Fibroblast of villous mesenchyme (primary cell): ENCODE data around the gene PCNX1. TPM values are rescaled to one million over a fixed set of nuclear protein-coding genes. Genes with fewer than 3 reads are reported as not detected.

ENCODE experiments used
- DNase-seq: peaks from one replicate; pipeline ENCODE4 v3.0.0-alpha.2; 2010; ENCODE audit warnings: low read depth
- H3K4me3 ChIP-seq: 2 replicates; pipeline ENCODE4 v1.5.1; 2011; ENCODE audit warnings: low read depth, mild to moderate bottlenecking, low read length
- CTCF ChIP-seq: IDR thresholded peaks from 2 replicates; pipeline ENCODE4 v1.5.1; 2012; ENCODE audit warnings: low read depth, mild to moderate bottlenecking, low read length; ENCODE audit not compliant: insufficient read depth
- total RNA-seq: library from RNA; depleted of rRNA; stranded (reverse); fragments of >200 nt; gene quantifications from 2 replicates; pipeline ENCODE4 v1.2.3, GENCODE V29; 2012

Gene PCNX1
- total RNA-seq, 1 donor: 69.5 TPM

GRCh38 chr14:70896981-70897380, 10.3 kb upstream of the PCNX1 start:
- TF ChIP-seq CTCF: no peak
- no peak overlapping the region for H3K4me3 ChIP-seq
- DNase-seq: no peak

GRCh38 chr14:70897464-70897863, 9.8 kb upstream of the PCNX1 start:
- H3K4me3 ChIP-seq: no peak overlapping the region
- no peak for TF ChIP-seq CTCF
- peak; percentile 65 for DNase-seq

- no peak for TF ChIP-seq CTCF
- DNase-seq: no peak
- H3K4me3 ChIP-seq: no peak overlapping the region
These were observed 9.0 kb upstream of the PCNX1 start for GRCh38 chr14:70898111-70898745.

GRCh38 chr14:70901269-70901668, 6.0 kb upstream of the PCNX1 start:
- H3K4me3 ChIP-seq: no peak overlapping the region
- no peak for TF ChIP-seq CTCF
- no peak for DNase-seq

GRCh38 chr14:70902184-70902583, 5.1 kb upstream of the PCNX1 start:
- no peak for TF ChIP-seq CTCF
- H3K4me3 ChIP-seq: no peak overlapping the region
- no peak for DNase-seq

DNA sequence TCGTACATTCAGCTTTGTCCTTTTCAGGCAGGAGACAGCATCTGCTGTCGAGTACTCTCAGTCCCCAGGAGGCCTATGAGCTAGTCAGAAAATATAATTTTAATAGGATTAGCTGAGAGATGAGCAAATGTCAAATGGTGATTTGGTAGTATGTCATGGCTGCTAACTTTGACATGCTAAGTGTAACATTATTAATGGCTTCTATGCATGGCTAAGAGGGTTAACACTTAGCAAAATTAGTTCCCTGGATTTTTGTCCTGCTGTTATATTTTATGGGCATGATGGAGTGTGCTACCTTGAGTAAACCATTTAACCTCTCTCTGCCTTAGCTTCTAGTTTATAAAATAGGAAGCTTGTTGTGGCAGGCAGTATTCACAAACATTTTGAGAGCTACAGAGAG, 2.9 kb upstream of the PCNX1 start:
- H3K4me3 ChIP-seq: no peak overlapping the region
- no peak for DNase-seq
- TF ChIP-seq CTCF: no peak

- peak; percentile 97 for DNase-seq
- no peak for TF ChIP-seq CTCF
- H3K4me3 ChIP-seq: peak overlapping the region; percentile 25
These were observed 2.0 kb upstream of the PCNX1 start for GRCh38 chr14:70905301-70905700.
